Measurements from ENCODE around the gene RHO. TPM values are rescaled to one million over a fixed set of nuclear protein-coding genes. Genes with fewer than 3 reads are reported as not detected.
A peak's percentile ranks its signal among the peaks of the same experiment; 100 is the strongest.

RHO gene
- total RNA-seq, 1 experiment from 2014 or later, result not detected

DNA sequence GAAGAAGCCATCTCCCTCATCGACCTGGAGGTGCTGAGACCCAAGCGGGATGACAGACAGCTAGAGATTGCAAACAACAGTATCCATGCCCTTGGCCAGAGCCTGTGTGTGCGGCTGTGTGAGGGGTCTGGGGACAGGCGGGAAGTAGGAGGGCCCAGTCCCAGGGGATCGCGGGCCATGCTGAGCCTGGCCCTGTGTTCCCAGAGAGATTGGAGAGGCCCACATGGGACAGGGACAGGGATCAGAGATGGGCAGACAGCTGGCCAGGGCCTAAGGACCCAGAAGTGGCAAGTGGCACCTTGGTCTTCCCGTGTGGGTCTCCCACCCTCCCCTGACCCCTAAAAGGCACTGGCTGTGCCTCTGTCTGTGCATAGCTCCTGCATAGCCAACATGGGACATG lies 10.9 kb upstream of the RHO start:
- Histone ChIP-seq H2BK15ac (ENCODE audit: low read depth, low read length) (no peak overlapping the region), H3K79me2 (ENCODE audit: insufficient read depth, low read length) (no peaks in the 10 kb centered on the region), H3K79me1 (ENCODE audit: insufficient read depth, low read depth, low read length, poor library complexity, severe bottlenecking) (no peaks in the 10 kb centered on the region), H3T11ph (ENCODE audit: low read length) (no peak overlapping the region), H4K8ac (replicated peaks; ENCODE audit: insufficient read length, low read depth, low read length) (no peak overlapping the region), H4K20me1 (ENCODE audit: control insufficient read depth, insufficient read depth, insufficient read length) (no peaks in the 10 kb centered on the region), H3K18ac (ENCODE audit: insufficient read length, low read depth, low read length) (no peak overlapping the region), H3K4me2 (ENCODE audit: insufficient read depth, insufficient read length, low read length) (no peak overlapping the region), H2AFZ (ENCODE audit: low read length) (no peak overlapping the region), H3K23me2 (ENCODE audit: insufficient read length, low read depth, low read length, poor library complexity, severe bottlenecking) (no peaks in the 10 kb centered on the region), H4K5ac (ENCODE audit: insufficient read length, low read depth, low read length) (no peak overlapping the region), H3K9ac (ENCODE audit: extremely low read depth, insufficient read length, low read length) (no peak overlapping the region), H2BK20ac (ENCODE audit: low read depth, low read length, poor library complexity, severe bottlenecking) (no peak overlapping the region), H4K91ac (ENCODE audit: insufficient read length, low read depth, low read length) (no peak overlapping the region), H3K27me3 (ENCODE audit: insufficient read depth, low read length) (no peaks in the 10 kb centered on the region; the same call in 1 of the 2 replicates), H2BK12ac (ENCODE audit: insufficient read length, low read depth, low read length) (no peak overlapping the region), H3K14ac (ENCODE audit: insufficient read depth, low read length) (no peak overlapping the region), H3K4ac (ENCODE audit: low read depth, low read length) (no peak overlapping the region), H3K4me1 (ENCODE audit: insufficient read depth, low read length) (no peaks in the 10 kb centered on the region), H2BK120ac (ENCODE audit: low read depth, low read length, poor library complexity, severe bottlenecking) (no peak overlapping the region), H2BK5ac (ENCODE audit: insufficient read length, low read length) (no peak overlapping the region), H3K27ac (ENCODE audit: insufficient read length, low read depth, low read length) (no peak overlapping the region), H2AK5ac (ENCODE audit: insufficient read length, low read length) (no peak overlapping the region), H3K9me3 (ENCODE audit: control insufficient read depth, low read depth, low read length) (no peaks in the 10 kb centered on the region), H3K56ac (ENCODE audit: insufficient read length, low read depth, low read length) (no peak overlapping the region), H3K23ac (ENCODE audit: insufficient read length, low read depth, low read length) (no peak overlapping the region)
- TF ChIP-seq, protein P1, sequence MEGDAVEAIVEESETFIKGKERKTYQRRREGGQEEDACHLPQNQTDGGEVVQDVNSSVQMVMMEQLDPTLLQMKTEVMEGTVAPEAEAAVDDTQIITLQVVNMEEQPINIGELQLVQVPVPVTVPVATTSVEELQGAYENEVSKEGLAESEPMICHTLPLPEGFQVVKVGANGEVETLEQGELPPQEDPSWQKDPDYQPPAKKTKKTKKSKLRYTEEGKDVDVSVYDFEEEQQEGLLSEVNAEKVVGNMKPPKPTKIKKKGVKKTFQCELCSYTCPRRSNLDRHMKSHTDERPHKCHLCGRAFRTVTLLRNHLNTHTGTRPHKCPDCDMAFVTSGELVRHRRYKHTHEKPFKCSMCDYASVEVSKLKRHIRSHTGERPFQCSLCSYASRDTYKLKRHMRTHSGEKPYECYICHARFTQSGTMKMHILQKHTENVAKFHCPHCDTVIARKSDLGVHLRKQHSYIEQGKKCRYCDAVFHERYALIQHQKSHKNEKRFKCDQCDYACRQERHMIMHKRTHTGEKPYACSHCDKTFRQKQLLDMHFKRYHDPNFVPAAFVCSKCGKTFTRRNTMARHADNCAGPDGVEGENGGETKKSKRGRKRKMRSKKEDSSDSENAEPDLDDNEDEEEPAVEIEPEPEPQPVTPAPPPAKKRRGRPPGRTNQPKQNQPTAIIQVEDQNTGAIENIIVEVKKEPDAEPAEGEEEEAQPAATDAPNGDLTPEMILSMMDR (conservative IDR thresholded peaks at IDR 0.05), result no peak
- WGBS (ENCODE audit: extremely low coverage, insufficient read length, low lambda C conversion rate), result no CpG with 5 or more reads among the region's 7 CpGs
- H3K27ac Mint-ChIP-seq, result peak overlapping the region in 2 of 3 experiments; percentile 46 to 68; a peak in 2 of 7 replicates
- H3K27me3 Mint-ChIP-seq (ENCODE audit: low read depth), result no peaks in the 10 kb centered on the region
- H3K4me3 Mint-ChIP-seq, result no peak overlapping the region
- peaks cover 10 to 20% (median 10%) of the 10 kb centered on the region in 3 experiments for H3K36me3 Mint-ChIP-seq (ENCODE audit: insufficient read depth in 1 of 3, low read depth in 3 of 3)
- peaks cover 4 to 6% of the 10 kb centered on the region in 2 experiments; a peak in 3 of 4 replicates for H3K4me1 Mint-ChIP-seq
- DNase-seq, result no peak
- no peaks in the 10 kb centered on the region for H3K9me3 Mint-ChIP-seq
